Skin epidermis (tissue), 12 donors: ENCODE results near the gene RELT.

Experiments used
- H3K27ac ChIP-seq, 21 experiments: fragments of 200-600 bp; sonication (generic) in 11 of 21; one replicate each; pipeline ENCODE4 v1.5.0; 2020; ENCODE audit warnings: mild to moderate bottlenecking in 3 of 21, inconsistent platforms in 2 of 21, moderate library complexity in 2 of 21
- H3K4me3 ChIP-seq, 7 experiments: fragments of 200-600 bp; sonication (generic) in 2 of 7; one replicate each; pipeline ENCODE4 v1.5.0; 2020; ENCODE audit warnings: inconsistent platforms in 2 of 7, mild to moderate bottlenecking in 2 of 7, moderate library complexity in 1 of 7

The RELT gene

GRCh38 chr11:73388265-73389133, 12.3 kb downstream of the RELT start:
- Histone ChIP-seq H3K27ac (peak overlapping the region in 13 of 21 experiments; percentile 4 to 88 (median 63)), H3K4me3 (no peak overlapping the region)

- Histone ChIP-seq H3K4me3 (no peak overlapping the region), H3K27ac (peak overlapping the region in 9 of 21 experiments; percentile 3 to 88 (median 63))
These were observed 12.9 kb downstream of the RELT start for GRCh38 chr11:73389134-73389525.

DNA sequence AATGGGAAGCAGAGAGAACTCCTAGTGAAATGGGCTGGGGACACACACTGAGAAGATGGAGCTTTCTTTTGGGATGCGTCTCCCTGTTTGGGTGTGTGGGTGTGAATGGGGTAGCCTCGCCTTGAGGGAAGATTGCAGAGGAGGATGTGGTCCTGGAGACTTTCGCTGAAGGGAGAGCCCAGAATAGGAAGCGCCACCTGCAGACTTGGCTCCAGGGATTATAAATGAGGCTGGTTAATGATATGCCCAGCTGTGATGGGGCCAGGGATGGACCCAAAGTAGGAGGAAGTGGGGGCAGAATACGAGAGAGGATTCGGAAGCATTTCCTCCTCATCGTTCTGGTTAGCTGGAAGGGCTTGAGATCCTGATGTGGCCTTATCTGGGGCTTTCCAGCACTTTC, 13.7 kb downstream of the RELT start:
- H3K27ac ChIP-seq, result no peak overlapping the region
- no peak overlapping the region for H3K4me3 ChIP-seq

DNA sequence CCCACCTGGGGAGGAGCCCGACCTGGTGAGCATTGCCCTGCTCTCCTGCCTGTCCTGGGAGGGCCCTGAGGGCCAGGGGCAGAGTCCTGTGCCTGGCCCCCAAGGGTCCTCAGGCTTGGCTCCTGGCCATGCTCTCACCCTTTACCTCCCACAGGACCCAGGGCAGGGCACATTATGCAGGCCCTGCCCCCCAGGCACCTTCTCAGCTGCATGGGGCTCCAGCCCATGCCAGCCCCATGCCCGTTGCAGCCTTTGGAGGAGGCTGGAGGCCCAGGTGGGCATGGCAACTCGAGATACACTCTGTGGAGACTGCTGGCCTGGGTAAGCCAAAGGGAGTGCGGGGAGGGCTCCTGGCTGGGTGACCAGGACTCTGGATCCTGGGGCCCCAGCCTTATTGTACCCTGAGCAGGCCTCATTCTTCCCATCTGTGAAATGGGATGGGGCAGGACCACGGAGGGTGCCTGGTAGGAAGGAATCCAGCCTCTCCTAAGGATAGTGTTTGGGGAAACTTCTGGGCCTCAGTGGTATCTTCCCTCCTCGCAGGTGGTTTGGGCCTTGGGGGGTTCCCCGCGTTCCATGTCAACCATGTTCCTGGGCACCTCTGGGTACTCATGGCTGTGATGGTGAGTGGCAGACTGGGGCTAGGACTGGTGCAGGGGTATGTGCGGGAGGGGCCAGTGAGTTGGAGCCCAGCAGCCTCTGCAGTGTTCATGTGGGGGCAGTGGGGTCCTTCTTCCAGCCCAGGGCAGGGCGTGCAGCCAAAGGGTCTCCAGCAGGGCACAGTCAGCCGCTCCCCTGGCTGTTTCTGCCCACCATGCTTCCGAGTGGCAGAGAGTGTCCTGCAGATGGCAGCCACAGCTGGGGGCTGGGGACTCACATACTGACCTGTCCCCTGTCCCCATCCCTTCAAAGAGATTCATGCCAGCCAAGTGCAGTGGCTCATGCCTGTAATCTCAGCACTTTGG, 14.7 kb downstream of the RELT start:
- H3K27ac ChIP-seq, result no peak overlapping the region
- H3K4me3 ChIP-seq, result no peak overlapping the region

DNA sequence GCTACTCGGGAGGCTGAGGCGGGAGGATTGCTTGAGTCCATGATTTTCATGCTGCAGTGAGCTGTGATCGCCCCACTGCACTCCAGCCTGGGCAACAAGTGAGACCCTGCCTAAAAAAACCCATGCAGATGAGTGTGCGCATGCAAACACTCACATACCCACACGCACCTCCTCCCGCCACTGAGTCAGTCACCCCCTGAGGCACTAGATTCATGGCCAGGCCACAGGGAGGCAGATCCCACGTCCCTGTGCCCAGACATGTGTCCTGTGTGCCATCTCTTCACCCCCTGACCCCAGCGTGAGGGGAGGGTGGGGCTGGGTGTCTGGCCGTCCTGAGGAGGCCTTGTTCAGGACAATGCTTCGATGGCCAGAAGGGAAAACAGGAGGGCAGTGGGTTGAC, 15.5 kb downstream of the RELT start:
- Histone ChIP-seq H3K4me3 (no peak overlapping the region), H3K27ac (no peak overlapping the region)

GRCh38 chr11:73392108-73393010, 16.2 kb downstream of the RELT start:
- no peak overlapping the region for H3K4me3 ChIP-seq
- peak overlapping the region in 2 of 21 experiments; percentile 9 to 13 for H3K27ac ChIP-seq

GRCh38 chr11:73393011-73393380, 16.8 kb downstream of the RELT start:
- no peak overlapping the region for H3K4me3 ChIP-seq
- peak overlapping the region in 2 of 21 experiments; percentile 9 to 13 for H3K27ac ChIP-seq

DNA sequence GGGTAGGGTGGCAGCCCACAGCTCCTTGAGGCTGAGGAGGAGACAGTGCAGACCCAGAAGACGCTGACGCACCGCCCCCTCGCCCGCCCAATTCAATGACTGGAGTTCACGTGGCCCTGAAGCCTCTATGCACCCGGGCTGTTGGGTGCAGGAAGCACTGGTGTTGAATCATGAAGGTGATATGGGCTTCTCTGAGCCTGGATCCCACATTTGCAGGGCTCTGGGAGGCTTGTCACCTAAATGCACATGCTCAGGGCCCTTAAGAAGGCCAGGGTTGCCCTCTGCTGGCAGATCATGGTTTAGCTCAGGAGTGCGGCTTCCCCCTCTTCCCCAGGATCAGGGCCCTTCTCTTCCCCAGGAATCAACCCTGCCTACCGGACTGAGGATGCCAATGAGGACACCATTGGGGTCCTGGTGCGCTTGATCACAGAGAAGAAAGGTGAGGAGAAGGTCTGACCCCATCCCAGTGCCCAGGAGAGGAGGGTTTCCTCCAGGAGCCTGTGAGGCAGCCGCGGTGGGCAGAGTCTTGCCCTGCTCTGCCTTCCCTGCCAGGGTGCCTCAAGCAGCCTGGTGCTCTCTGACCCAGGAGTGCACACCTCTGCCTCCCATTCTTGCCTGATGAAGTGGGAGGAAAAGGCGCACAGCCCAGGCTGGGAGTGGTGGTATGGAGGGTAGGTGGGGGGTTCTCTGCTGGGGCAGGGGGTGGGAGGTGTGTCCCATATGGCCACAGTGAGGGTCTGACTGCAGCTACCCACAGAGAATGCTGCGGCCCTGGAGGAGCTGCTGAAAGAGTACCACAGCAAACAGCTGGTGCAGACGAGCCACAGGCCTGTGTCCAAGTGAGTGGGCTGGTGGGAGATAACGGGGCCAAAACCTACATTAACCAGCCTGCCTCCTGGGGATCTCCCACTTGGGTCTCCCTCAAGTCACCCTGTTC, 17.5 kb downstream of the RELT start:
- H3K27ac ChIP-seq, result no peak overlapping the region
- no peak overlapping the region for H3K4me3 ChIP-seq

DNA sequence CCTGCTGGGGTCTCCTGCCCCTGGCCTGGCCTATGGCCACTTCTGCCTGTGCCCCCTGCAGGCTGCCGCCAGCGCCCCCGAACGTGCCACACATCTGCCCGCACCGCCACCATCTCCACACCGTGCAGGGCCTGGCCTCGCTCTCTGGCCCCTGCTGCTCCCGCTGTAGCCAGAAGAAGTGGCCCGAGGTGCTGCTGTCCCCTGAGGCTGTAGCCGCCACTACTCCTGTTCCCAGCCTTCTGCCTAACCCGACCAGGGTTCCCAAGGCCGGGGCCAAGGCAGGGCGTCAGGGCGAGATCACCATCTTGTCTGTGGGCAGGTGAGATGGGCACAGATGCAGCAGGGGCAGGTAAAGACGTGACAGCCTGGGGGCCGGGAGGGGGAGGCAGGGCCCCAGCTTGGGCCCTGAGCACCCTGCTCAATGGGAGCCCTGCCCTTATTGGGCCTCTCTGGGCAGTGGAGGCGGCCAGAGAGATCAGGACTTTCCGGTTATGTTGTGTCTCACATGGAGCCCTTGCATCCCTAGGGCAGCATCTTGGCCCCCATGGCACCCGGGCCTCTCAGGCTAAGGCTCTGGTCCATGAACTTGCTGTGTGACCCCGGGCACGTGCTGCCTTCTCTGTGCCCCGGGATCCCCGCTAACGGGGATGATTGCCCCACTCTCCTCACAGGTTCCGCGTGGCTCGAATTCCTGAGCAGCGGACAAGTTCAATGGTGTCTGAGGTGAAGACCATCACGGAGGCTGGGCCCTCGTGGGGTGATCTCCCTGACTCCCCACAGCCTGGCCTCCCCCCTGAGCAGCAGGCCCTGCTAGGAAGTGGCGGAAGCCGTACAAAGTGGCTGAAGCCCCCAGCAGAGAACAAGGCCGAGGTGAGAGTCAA, 18.5 kb downstream of the RELT start:
- Histone ChIP-seq H3K27ac (no peak overlapping the region), H3K4me3 (no peak overlapping the region)

GRCh38 chr11:73395297-73396208, 19.4 kb downstream of the RELT start:
- Histone ChIP-seq H3K27ac (peak overlapping the region in 1 of 21 experiments; percentile 16), H3K4me3 (no peak overlapping the region)

DNA sequence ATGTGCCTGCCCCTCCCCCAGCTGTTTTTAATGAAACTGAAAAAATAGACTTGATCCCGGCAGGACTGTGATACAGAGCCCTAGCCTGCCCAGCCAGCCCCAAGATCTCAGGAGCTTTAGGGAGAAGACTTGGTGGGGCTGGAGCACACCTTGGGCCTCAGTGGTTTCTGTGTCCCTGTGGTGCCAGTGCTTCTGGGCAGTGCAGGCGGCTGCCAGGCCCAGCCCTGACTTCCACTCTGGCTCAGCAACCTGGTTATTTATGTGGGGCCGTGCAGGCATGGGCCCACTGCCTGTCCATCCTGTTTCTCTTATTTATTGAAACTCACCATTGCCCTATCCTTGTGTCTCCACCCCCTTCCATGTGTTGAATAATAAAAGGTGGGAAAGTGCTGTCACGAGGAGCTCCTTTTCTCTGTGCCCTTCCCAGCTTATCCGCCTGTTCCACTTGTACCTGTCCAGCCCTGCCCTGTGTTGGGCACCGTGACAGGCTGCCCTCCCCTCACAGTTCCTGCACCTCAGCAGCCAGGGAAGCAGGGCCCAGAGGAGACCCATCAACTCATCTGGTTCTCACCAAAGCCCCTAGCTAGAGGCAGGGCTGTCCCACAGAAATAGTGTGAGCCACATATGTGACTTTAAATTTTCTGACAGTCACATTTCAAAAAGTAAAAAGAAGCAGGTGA, 20.2 kb downstream of the RELT start:
- peak overlapping the region in 1 of 21 experiments; percentile 16 for H3K27ac ChIP-seq
- H3K4me3 ChIP-seq, result no peak overlapping the region

DNA sequence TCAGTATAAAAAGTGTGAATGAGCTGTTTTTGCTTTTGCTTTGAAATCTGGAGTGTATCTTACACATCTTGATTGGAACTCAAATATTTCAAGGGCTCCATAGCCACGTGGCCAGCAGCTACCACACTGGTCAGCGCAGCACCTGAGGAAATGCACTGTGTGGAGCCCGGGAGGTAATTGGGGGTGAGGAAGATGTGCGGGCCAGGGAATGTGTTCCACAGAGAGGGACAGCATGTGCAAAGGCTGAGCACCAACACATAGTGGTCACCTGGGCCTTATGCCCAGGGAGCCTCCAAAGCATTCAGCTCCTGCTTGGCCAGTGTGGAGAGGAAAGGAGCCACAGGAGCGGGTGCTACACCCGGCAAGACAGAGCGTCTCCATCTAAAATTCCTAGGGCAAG, 20.8 kb downstream of the RELT start:
- H3K4me3 ChIP-seq, result no peak overlapping the region
- no peak overlapping the region for H3K27ac ChIP-seq

- no peak overlapping the region for H3K27ac ChIP-seq
- no peak overlapping the region for H3K4me3 ChIP-seq
These were observed 21.4 kb downstream of the RELT start for GRCh38 chr11:73397468-73398131.

GRCh38 chr11:73398132-73398526, 21.9 kb downstream of the RELT start:
- Histone ChIP-seq H3K27ac (no peak overlapping the region), H3K4me3 (no peak overlapping the region)

- Histone ChIP-seq H3K27ac (no peak overlapping the region), H3K4me3 (no peak overlapping the region)
These were observed 22.5 kb downstream of the RELT start for GRCh38 chr11:73398721-73399120.
